TTC549 (cell line): ENCODE results near the gene CACNG8.
"Not testable (repeated sequence)": the region's sequence is repeated elsewhere in the genome, so short reads cannot be mapped to it uniquely, and the experiment has no call there.

Experiments used
- FAIRE-seq: peaks from 2 replicates; lab custom pipeline; 2012; peaks lifted over from hg19 to GRCh38; lab: Jason Lieb, UNC

CACNG8 gene

GRCh38 chr19:54035215-54036178 lies 72.8 kb downstream of the CACNG8 start:
- no peak for FAIRE-seq

GRCh38 chr19:54036542-54036941 lies 73.8 kb downstream of the CACNG8 start:
- not testable (repeated sequence) for FAIRE-seq
